CD4-positive, alpha-beta T cell treated with Interleukin-4 for 1 hour (primary cell): Measurements from ENCODE around the gene NSMF.
"Not testable (repeated sequence)": the region's sequence is repeated elsewhere in the genome, so short reads cannot be mapped to it uniquely, and the experiment has no call there.

Source experiments
- DNase-seq, 2 donors: peaks; one replicate each; pipeline ENCODE4 v3.0.0-alpha.2; 2020 to 2022

The NSMF gene

GRCh38 chr9:137428841-137429545 is 30.1 kb downstream of the NSMF start:
- no peak for DNase-seq

GRCh38 chr9:137428311-137428630 is 30.9 kb downstream of the NSMF start:
- no peak for DNase-seq

- DNase-seq, result no peak
Measured at GRCh38 chr9:137427454-137428310, 31.5 kb downstream of the NSMF start.

GRCh38 chr9:137426018-137426681 is 33.0 kb downstream of the NSMF start:
- no peak for DNase-seq

GRCh38 chr9:137423514-137424291 is 35.4 kb downstream of the NSMF start:
- peak in 1 of 2 donors; percentile 39 for DNase-seq

- peak; percentile 93 to 94 for DNase-seq
Measured at GRCh38 chr9:137422604-137423513, 36.3 kb downstream of the NSMF start, which contains the start of the genes EXD3 and NOXA1. Gene EXD3 (minus strand): TSS chr9:137423162. CDS start chr9:137395357, 27,805 bp downstream. Gene NOXA1 (plus strand): TSS chr9:137423393. CDS start chr9:137423530, 137 bp downstream.

- no peak for DNase-seq
Measured at GRCh38 chr9:137421838-137422603, 37.1 kb downstream of the NSMF start.

- no peak for DNase-seq
Measured at GRCh38 chr9:137417161-137418021, 41.7 kb downstream of the NSMF start.

- no peak for DNase-seq
Measured at GRCh38 chr9:137416563-137417151, 42.5 kb downstream of the NSMF start.

GRCh38 chr9:137416006-137416562 is 43.0 kb downstream of the NSMF start:
- no peak for DNase-seq

GRCh38 chr9:137415451-137415850 is 43.7 kb downstream of the NSMF start:
- no peak for DNase-seq

- DNase-seq, result no peak
Measured at GRCh38 chr9:137412431-137412830, 46.7 kb downstream of the NSMF start.

GRCh38 chr9:137411645-137412380 is 47.3 kb downstream of the NSMF start:
- peak; percentile 36 to 58 for DNase-seq

GRCh38 chr9:137411260-137411644 is 47.9 kb downstream of the NSMF start:
- DNase-seq, result no peak

- no peak for DNase-seq
Measured at GRCh38 chr9:137410891-137411249, 48.3 kb downstream of the NSMF start.

GRCh38 chr9:137410236-137410890 is 48.8 kb downstream of the NSMF start:
- DNase-seq, result not testable (repeated sequence)

- DNase-seq, result no peak
Measured at GRCh38 chr9:137409515-137409914, 49.6 kb downstream of the NSMF start.
